Pancreas (tissue), 10 donors: ENCODE data around the gene MESP1. TPM values are rescaled to one million over a fixed set of nuclear protein-coding genes. Genes with fewer than 3 reads are reported as not detected.
A peak's percentile ranks its signal among the peaks of the same experiment; 100 is the strongest.
"Not testable (repeated sequence)": the region's sequence is repeated elsewhere in the genome, so short reads cannot be mapped to it uniquely, and the experiment has no call there.

Experiments
- ATAC-seq, 4 donors: fragments of 200-7000 bp; cut with Tn5 transposase; one replicate each; pipeline versions ENCODE4 v1.8.0 to v1.9.1; 2020; ENCODE audit warnings: mild to moderate bottlenecking in 4 of 4, moderate library complexity in 4 of 4
- DNase-seq, 6 donors: peaks; one replicate each; pipeline ENCODE4 v3.0.0-alpha.2; 2020
- FAIRE-seq: peaks from 2 replicates; lab custom pipeline; 2012; peaks lifted over from hg19 to GRCh38; lab: Jason Lieb, UNC
- H3K27ac ChIP-seq, 4 donors: fragments of 200-600 bp; sonication (generic); 1 replicate in 3 of 4; 2 replicates in 1 of 4; pipeline versions ENCODE4 v1.5.0 to v1.8.0; 2020
- H3K27me3 ChIP-seq, 4 donors: fragments of 200-600 bp; one replicate each; pipeline ENCODE4 v1.8.0; 2021
- H3K36me3 ChIP-seq, 3 donors: fragments of 200-600 bp; sonication (generic) in 1 of 3; one replicate each; pipeline versions ENCODE4 v1.5.0 to v1.8.0; 2020 to 2021
- H3K4me1 ChIP-seq, 3 donors: fragments of 200-600 bp; one replicate each; pipeline ENCODE4 v1.8.0; 2021
- H3K4me3 ChIP-seq, 4 donors: fragments of 200-600 bp; sonication (generic) in 2 of 4; one replicate each; pipeline versions ENCODE4 v1.5.0 to v1.8.0; 2020 to 2021
- H3K9me3 ChIP-seq, 4 donors: fragments of 200-600 bp; one replicate each; pipeline ENCODE4 v1.8.0; 2021
- WGBS, 2 donors: extraction: QIAGEN DNeasy Blood & Tissue Kit; methylation state at CpG; one replicate each; pipeline ENCODE4 v1.1.7; 2013; 5-methylcytosine and 5-hydroxymethylcytosine counted together
- intact Hi-C, 3 donors: fragments of 100-400 bp; cut with DNase I; formaldehyde crosslinking; loops; one replicate each; pipeline versions ENCODE4 v1.11.1 to v1.14.2; 2022
- polyA plus RNA-seq, 2 donors: library from polyadenylated mRNA; stranded (reverse); fragments of 200-250 nt; gene quantifications; one replicate each; pipeline ENCODE4 v1.2.3, GENCODE V29; 2013
- total RNA-seq, 6 donors: library from RNA; stranded (reverse); fragmentation: NEBNext Ultra II Directional in 4 of 6; extraction: Animal tissue kit (Norgen Biotek cat#: 25700) in 4 of 6; gene quantifications; one replicate each; pipeline versions ENCODE4 v1.2.1 to v1.2.4, GENCODE V29; 2021 to 2023
- TF ChIP-seq, protein P1 (sequence below), 4 donors: fragments of 200-600 bp; sonication (generic) in 3 of 4; IDR thresholded peaks; one replicate each; pipeline versions ENCODE4 v1.5.0 to v1.8.0; 2021; ENCODE audit warnings: antibody characterized with exemption in 4 of 4
- donor health status: healthy with polysubstance abuse.
- donor health status: DM: no; HTN: no; CAD: no; lungs with moderate emphysema.
- donor health status: DM: no; HTN: no; CAD: no.
- donor health status: control.
- donor health status: control.
- donor health status: Bipolar disorder and iron deficiency.
- donor health status: DM: yes; HTN: yes; CAD: no.
- donor health status: DM: no; HTN: no; CAD: no.
- donor health status: DM: no; HTN: no; CAD: no.
- donor health status: DM: yes; HTN: yes; CAD: no.

MESP1 gene
- total and polyA plus RNA-seq, 8 donors, result 1.1 to 4.0 (median 2.3) TPM

- 47 to 51% methylated on average over 13 of the region's 13 CpGs for WGBS, 2 donors
- no peaks in the 10 kb centered on the region for H3K9me3 ChIP-seq
- TF ChIP-seq, protein P1, sequence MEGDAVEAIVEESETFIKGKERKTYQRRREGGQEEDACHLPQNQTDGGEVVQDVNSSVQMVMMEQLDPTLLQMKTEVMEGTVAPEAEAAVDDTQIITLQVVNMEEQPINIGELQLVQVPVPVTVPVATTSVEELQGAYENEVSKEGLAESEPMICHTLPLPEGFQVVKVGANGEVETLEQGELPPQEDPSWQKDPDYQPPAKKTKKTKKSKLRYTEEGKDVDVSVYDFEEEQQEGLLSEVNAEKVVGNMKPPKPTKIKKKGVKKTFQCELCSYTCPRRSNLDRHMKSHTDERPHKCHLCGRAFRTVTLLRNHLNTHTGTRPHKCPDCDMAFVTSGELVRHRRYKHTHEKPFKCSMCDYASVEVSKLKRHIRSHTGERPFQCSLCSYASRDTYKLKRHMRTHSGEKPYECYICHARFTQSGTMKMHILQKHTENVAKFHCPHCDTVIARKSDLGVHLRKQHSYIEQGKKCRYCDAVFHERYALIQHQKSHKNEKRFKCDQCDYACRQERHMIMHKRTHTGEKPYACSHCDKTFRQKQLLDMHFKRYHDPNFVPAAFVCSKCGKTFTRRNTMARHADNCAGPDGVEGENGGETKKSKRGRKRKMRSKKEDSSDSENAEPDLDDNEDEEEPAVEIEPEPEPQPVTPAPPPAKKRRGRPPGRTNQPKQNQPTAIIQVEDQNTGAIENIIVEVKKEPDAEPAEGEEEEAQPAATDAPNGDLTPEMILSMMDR (IDR thresholded peaks at IDR 0.05), result no peak
- H3K4me1 ChIP-seq, result peaks cover 9 to 34% (median 16%) of the 10 kb centered on the region in 3 donors
- H3K27me3 ChIP-seq, result no peaks in the 10 kb centered on the region
- peak in 3 of 6 donors; percentile 30 to 58 (median 33) for DNase-seq
- peak overlapping the region in 3 of 4 donors; percentile 5 to 61 (median 59) for H3K27ac ChIP-seq
- peaks cover 0 to 30% (median 13%) of the 10 kb centered on the region in 3 donors for H3K36me3 ChIP-seq
- no peak overlapping the region for H3K4me3 ChIP-seq
- intact Hi-C loops, result no loop called here
- FAIRE-seq, result no peak
- ATAC-seq, result peak in 2 of 4 donors; percentile 12 to 37
Measured at GRCh38 chr15:89785064-89785773, 34.2 kb upstream of the MESP1 start.

DNA sequence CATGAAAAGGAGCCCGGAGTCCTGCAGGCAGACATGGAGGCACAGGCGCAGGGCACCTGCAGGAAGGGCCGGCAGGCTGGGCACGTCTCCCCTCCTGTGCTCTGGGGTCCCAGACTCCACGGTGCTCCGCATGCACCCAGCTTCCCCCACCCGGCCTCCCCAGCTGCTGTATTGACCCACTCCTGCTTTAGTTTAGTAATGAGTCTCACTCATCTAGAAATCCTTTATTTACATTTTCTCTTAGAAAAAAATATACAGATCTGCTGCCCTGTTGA is 33.6 kb upstream of the MESP1 start:
- 86% methylated on average over 7 of the region's 7 CpGs for WGBS, 2 donors

DNA sequence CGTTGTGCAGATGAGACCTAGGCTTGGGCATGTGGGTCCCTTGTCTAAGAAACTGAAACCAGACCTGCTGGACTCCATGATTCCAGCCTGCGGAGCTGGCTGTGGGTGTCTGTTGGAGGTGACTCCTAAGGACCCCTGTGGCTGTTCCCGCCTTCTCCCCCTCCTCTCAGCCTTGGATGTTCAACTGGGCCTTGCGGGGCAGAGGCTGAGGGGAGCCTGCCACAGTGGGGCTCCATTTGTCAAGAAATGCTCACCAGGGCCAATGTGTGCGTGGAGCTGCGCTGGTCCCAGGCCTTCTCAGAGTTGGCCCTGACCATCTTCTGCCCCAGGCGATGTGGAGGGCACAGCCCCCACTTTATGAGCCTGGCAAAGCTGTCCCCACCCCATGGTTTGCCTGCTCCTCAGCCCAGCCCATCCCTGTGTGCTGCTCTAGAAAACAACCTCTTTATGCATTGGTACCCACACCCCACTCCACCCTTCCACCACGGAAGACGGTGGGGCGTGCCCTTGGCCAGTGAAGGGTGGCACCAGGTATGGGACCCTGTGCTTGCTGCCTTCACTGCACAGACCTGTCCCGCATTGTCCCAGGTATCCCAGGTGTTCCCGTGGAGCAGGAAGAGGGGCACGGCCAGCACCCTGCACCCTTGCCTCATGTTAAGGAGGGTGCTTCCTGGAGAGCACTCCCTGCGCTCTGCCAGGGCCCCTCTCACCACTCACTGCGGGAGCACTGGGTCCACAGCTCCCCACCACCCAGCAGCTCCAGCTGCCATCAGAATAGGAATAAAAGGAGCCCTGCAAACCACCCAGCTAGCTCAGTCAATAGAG is 33.0 kb upstream of the MESP1 start:
- TF ChIP-seq, protein P1 (IDR thresholded peaks at IDR 0.05), result no peak
- ATAC-seq, result peak; percentile 14 to 24 (median 22)
- Histone ChIP-seq H3K27me3 (no peaks in the 10 kb centered on the region), H3K9me3 (no peaks in the 10 kb centered on the region), H3K27ac (peak overlapping the region in 3 of 4 donors; percentile 5 to 61 (median 28)), H3K4me1 (peaks cover 9 to 34% (median 16%) of the 10 kb centered on the region in 3 donors), H3K36me3 (peaks cover 0 to 21% (median 10%) of the 10 kb centered on the region in 3 donors), H3K4me3 (no peak overlapping the region)
- 73 to 75% methylated on average over 15 of the region's 15 CpGs for WGBS, 2 donors
- peak in 4 of 6 donors; percentile 38 to 69 (median 42) for DNase-seq
- FAIRE-seq, result no peak
- intact Hi-C loops, result no loop called here

More for the DNA sequence above, 33.6 kb upstream of the MESP1 start:
- peaks cover 9 to 34% (median 16%) of the 10 kb centered on the region in 3 donors for H3K4me1 ChIP-seq
- TF ChIP-seq, protein P1 (IDR thresholded peaks at IDR 0.05), result no peak
- peaks cover 0 to 26% (median 13%) of the 10 kb centered on the region in 3 donors for H3K36me3 ChIP-seq
- H3K9me3 ChIP-seq, result no peaks in the 10 kb centered on the region
- FAIRE-seq (no peak), ATAC-seq (no peak), DNase-seq (peak in 2 of 6 donors; percentile 28)
- H3K27ac ChIP-seq, result peak overlapping the region in 3 of 4 donors; percentile 5 to 61 (median 59)
- H3K4me3 ChIP-seq, result no peak overlapping the region
- no peaks in the 10 kb centered on the region for H3K27me3 ChIP-seq
- intact Hi-C loops, result no loop called here

DNA sequence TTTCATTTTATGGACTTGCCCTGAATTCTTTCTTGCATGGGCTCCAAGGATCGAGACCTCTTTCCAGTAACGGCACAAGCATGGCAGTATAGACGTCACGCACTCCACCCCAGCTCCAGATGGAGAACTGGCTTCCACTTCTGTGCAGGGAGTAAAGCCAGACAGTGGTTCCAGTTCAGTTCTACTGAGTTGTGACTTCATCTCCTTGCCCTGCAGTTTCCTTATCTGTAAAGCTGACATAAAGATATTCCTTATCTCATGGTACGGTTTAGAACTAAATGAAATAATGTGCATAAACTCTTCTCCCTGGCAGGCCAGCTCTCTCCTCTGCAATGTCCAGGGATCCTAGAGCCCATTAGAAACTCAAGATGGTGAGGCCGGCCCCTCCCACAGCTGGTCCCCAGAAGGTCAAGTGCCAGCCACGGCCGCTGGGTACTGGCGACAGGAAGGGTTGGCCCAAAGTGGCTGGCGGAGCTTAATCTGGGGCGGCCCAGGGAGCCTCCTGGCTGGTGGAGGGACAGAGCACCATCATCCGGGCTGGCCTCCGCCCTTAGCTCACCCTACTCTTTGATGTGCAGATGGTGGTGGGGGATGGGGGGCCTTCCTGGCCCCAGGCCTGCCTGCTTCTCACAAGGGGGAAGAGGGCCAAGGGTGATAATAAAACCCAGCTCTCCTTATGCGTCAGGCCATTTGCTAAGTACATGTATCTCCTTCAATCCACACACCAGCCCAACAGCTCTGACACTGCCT is 32.2 kb upstream of the MESP1 start:
- FAIRE-seq (no peak), DNase-seq (peak in 4 of 6 donors; percentile 54 to 84 (median 64)), ATAC-seq (peak; percentile 40 to 55 (median 48))
- no peaks in the 10 kb centered on the region for H3K9me3 ChIP-seq
- H3K4me1 ChIP-seq, result peaks cover 9 to 34% (median 16%) of the 10 kb centered on the region in 3 donors
- no peaks in the 10 kb centered on the region for H3K27me3 ChIP-seq
- H3K4me3 ChIP-seq, result no peak overlapping the region
- H3K36me3 ChIP-seq, result peaks cover 0 to 13% (median 6%) of the 10 kb centered on the region in 3 donors
- intact Hi-C loops, result no loop called here
- 43 to 45% methylated on average over 14 of the region's 14 CpGs for WGBS, 2 donors
- TF ChIP-seq, protein P1 (IDR thresholded peaks at IDR 0.05), result no peak
- H3K27ac ChIP-seq, result peak overlapping the region in 2 of 4 donors; percentile 21 to 28

DNA sequence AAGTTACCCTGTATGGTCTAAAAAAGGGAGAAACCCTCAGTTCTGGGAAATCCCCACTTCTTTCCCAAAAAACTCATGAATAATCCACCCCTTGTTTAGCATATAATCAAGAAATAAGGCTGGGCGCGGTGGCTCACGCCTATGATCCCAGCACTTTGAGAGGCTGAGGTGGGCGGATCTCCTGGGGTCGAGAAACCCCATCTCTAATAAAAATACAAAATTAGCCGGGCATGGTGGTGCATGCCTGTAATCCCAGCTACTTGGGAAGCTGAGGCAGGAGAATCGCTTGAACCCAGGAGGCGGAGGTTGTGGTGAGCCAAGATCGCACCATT is 31.5 kb upstream of the MESP1 start:
- H3K9me3 ChIP-seq, H3K27ac ChIP-seq, ATAC-seq, H3K4me3 ChIP-seq, H3K27me3 ChIP-seq, H3K36me3 ChIP-seq, intact Hi-C loops, FAIRE-seq: not testable (repeated sequence)
- WGBS, 2 donors, result 93 to 94% methylated on average over 9 of the region's 9 CpGs
- peak in 2 of 6 donors; percentile 12 to 21 for DNase-seq
- peaks cover 9 to 34% (median 16%) of the 10 kb centered on the region in 3 donors for H3K4me1 ChIP-seq
